ENCODE measurements around the gene TMEM181.
"Not testable (repeated sequence)": the region's sequence is repeated elsewhere in the genome, so short reads cannot be mapped to it uniquely, and the experiment has no call there.

The TMEM181 gene

DNA sequence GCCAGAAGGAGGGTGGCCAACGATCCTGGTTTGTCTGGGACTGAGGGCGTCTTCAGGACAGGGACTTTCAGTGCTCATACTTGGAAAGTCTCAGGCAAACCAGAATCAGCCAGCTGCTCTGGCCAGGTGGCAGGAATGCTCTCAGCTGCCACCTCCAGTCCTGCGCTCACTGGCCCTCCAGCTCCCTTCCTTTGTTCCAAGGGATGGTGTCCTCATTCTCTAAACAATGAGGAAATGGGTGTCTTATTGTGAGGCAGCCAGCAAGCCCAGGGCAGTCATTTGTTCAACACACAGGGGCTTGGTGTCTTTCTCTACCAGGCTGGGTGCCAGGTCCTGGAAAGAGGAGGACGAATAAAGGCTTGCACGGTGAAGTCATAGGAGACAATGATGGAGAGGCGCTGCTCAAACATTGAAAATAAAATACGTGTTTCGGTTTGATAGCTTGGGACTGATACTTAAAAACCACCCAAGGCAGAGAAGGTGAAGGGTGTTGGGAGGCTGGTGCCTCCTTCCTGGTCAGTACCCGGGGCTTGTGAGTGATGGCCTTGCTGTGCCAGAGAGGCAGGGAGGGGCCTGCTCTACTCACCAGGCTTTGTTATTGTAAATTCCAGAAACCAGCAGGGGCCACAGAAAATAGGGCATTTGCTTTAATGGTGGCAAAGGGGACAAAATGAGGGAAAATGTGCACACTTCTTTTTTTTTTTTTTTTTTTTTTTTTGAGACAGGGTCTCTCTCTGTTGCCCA is 11.3 kb upstream of the TMEM181 start:
- no peak for TF ChIP-seq Cebpa-rat (IDR thresholded peaks at IDR 0.05)
- Histone ChIP-seq H3K4me1 (no peaks in the 10 kb centered on the region), H3K4me2 (no peak overlapping the region), H3K27me3 (no peaks in the 10 kb centered on the region), H3K4me3 (no peak overlapping the region), H3K27ac (no peak overlapping the region), H3K9me3 (no peaks in the 10 kb centered on the region), H4K20me1 (no peaks in the 10 kb centered on the region), H3K36me3 (no peaks in the 10 kb centered on the region), H3K9ac (no peak overlapping the region)

DNA sequence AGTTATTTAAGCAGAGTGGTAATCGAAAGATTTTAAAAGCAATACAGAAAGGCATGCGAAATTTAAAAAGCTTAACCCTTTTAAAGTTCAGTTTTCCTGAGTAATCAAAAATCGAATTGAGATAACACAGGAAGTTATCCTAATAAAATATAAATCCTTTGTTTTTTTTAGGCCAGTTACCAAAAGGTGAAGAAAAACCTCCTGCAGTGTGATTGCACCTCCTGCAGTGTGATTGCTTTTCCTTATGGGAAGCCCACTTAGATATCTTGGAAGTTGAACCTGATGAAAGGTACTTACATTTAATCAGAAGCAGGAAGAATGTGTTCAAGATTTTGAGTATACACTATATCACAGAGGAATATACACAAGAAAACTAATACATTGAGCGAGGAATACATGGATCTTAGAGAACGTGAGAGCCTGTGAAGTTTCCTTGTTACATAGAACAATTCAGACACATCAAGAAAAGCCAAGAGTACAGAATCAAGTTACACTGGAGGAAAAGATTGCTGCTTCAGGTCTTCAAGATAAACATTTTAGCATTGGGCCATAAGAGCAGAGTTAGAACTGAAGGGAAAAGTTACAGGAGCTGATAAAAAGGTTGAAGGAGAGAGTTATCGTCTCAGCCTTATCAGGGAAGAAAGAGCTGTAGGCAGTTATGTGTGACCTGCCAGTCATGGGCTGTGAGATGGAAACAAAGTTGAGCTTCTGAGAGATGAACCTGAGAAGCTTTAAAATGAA is 7.7 kb upstream of the TMEM181 start:
- TF ChIP-seq Cebpa-rat (IDR thresholded peaks at IDR 0.05) = no peak
- Histone ChIP-seq H4K20me1 (no peaks in the 10 kb centered on the region), H3K36me3 (no peaks in the 10 kb centered on the region), H3K27ac (no peak overlapping the region), H3K4me3 (no peak overlapping the region), H3K4me1 (peaks cover 27% of the 10 kb centered on the region), H3K27me3 (no peaks in the 10 kb centered on the region), H3K9ac (no peak overlapping the region), H3K9me3 (no peaks in the 10 kb centered on the region), H3K4me2 (no peak overlapping the region)

DNA sequence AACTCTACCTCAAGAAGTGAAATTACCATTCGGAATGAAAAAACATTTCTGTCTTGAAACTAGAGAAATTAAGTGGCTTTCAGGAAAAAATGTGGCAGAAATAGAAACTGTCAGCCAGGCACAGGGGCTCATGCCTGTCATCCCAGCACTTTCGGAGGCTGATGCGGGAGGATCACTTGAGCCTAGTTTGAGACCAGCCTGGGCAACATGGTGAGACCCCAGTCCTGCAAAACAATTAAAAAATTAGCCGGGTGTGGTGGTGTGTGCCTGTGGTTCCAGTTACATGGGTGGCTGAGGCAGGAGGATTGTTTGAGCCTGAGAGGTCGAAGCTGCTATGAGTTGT is 7.1 kb upstream of the TMEM181 start:
- no peaks in the 10 kb centered on the region for H3K36me3 ChIP-seq
- H4K20me1 ChIP-seq = no peaks in the 10 kb centered on the region
- no peak overlapping the region for H3K4me3 ChIP-seq
- no peak overlapping the region for H3K4me2 ChIP-seq
- H3K27me3 ChIP-seq = no peaks in the 10 kb centered on the region
- no peak for TF ChIP-seq Cebpa-rat (IDR thresholded peaks at IDR 0.05)
- peaks cover 27% of the 10 kb centered on the region for H3K4me1 ChIP-seq
- H3K27ac ChIP-seq = no peak overlapping the region
- H3K9ac ChIP-seq = no peak overlapping the region
- H3K9me3 ChIP-seq = no peaks in the 10 kb centered on the region

DNA sequence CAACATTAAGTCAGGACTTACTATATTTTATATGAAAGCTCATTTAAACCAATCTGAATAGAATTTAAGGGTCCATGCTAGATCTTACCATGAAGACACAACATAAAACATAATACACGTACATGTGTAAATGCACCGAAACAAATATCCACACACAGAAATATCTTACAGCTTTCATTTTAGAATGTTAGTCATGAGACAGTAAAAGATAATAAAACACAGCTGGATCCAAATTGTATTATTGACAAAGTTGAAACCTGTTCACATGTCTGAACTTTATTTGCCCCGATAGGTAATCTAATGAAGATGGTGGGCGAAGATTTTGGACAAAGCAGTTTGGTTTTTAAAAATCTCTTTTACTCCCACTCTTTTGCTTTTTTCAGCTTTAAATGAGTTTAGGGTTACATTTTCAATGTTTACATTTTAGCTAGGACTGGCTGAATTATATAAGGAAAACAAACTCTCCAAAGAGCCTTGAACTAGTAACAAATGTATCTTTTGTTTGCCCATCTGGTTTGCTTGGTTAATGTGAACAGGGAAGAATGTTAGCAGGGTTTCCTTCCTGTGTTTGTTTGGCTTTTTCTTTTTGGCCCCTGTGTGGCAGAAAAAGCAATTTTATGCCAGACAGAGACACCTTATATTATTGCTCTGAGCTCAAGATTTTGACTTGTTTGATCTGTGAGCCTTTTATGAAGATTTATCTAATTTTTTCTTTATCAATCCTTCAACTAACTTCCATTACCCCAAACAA is 5.1 kb upstream of the TMEM181 start:
- Histone ChIP-seq H4K20me1 (no peaks in the 10 kb centered on the region), H3K4me1 (peaks cover 33% of the 10 kb centered on the region), H3K9ac (no peak overlapping the region), H3K4me2 (peak overlapping the region; percentile 33), H3K4me3 (no peak overlapping the region), H3K27me3 (no peaks in the 10 kb centered on the region), H3K36me3 (no peaks in the 10 kb centered on the region), H3K27ac (no peak overlapping the region), H3K9me3 (no peaks in the 10 kb centered on the region)
- no peak for TF ChIP-seq Cebpa-rat (IDR thresholded peaks at IDR 0.05)

DNA sequence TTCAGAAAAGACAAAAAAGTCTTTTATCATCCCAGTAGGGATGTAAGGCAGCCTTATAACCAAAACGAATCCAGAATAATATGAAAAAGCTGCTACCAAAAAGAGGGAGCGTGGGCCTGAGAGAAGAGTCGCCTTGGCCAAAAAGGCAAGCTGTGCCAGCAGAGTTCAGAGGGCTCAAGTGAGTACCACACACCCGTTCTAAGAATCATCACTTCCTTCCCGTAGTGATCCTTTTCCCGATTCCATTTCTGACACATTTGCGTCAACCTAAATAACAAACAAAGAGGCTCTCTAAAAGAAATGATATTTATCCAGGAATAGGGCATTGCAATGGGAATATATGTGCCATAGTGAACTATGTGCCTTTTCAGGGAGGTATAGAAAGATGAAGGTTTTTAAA is 3.8 kb upstream of the TMEM181 start:
- Histone ChIP-seq H3K9ac (no peak overlapping the region), H3K4me3 (no peak overlapping the region), H3K4me2 (peak overlapping the region; percentile 27; the same call in 1 of the 2 replicates), H3K9me3 (no peaks in the 10 kb centered on the region), H3K27me3 (no peaks in the 10 kb centered on the region), H3K36me3 (no peaks in the 10 kb centered on the region), H3K4me1 (peaks cover 39% of the 10 kb centered on the region), H4K20me1 (peaks cover 4% of the 10 kb centered on the region), H3K27ac (no peak overlapping the region)
- no peak for TF ChIP-seq Cebpa-rat (IDR thresholded peaks at IDR 0.05)

DNA sequence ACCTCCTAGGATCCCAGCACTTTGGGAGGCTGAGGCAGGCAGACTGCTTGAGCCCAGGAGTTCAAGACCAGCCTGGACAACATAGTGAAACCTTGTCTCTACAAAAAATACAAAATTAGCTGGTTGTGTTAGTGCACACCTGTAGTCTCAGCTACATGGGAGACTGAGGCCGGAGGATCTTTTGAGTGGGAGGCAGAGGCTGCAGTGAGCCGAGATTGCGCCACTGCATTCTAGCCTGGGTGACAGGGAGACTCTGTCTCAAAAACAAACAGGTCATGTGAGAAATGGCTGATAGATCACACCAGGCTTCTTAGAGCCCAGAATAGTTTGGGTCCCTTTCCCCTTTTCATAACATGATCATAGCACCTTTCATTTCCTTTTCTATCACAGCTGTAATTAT is 2.8 kb upstream of the TMEM181 start:
- H3K9me3 ChIP-seq, H3K36me3 ChIP-seq, H3K27me3 ChIP-seq, H3K4me3 ChIP-seq, H3K4me2 ChIP-seq, H3K9ac ChIP-seq, H3K27ac ChIP-seq: not testable (repeated sequence)
- Histone ChIP-seq H3K4me1 (peaks cover 48% of the 10 kb centered on the region), H4K20me1 (peaks cover 14% of the 10 kb centered on the region)

DNA sequence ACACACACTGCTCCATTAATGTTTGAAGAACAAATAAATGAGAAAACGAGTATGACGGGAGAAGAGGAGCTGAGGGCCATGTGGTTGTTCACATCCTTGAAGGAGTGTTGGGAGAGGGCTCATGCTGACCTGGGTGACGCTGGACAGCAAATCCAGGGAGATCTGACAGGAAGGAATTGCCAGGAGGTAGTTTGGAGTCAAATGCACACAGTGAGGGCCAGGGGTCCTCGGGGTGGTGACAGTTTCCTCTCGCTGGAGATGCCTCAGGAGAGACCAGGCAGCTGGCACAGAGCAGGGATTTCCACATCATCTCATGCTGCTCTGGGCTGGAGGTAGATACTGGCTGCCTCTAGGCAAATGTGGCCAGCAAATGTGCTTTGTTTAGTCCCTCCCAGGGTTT is 2.0 kb upstream of the TMEM181 start:
- no peaks in the 10 kb centered on the region for H3K36me3 ChIP-seq
- H3K4me2 ChIP-seq = no peak overlapping the region
- no peak overlapping the region for H3K9ac ChIP-seq
- H3K27ac ChIP-seq = no peak overlapping the region
- peaks cover 23% of the 10 kb centered on the region for H4K20me1 ChIP-seq
- no peak for TF ChIP-seq Cebpa-rat (IDR thresholded peaks at IDR 0.05)
- H3K4me3 ChIP-seq = no peak overlapping the region
- H3K4me1 ChIP-seq = peaks cover 57% of the 10 kb centered on the region
- no peaks in the 10 kb centered on the region for H3K9me3 ChIP-seq
- H3K27me3 ChIP-seq = no peaks in the 10 kb centered on the region

DNA sequence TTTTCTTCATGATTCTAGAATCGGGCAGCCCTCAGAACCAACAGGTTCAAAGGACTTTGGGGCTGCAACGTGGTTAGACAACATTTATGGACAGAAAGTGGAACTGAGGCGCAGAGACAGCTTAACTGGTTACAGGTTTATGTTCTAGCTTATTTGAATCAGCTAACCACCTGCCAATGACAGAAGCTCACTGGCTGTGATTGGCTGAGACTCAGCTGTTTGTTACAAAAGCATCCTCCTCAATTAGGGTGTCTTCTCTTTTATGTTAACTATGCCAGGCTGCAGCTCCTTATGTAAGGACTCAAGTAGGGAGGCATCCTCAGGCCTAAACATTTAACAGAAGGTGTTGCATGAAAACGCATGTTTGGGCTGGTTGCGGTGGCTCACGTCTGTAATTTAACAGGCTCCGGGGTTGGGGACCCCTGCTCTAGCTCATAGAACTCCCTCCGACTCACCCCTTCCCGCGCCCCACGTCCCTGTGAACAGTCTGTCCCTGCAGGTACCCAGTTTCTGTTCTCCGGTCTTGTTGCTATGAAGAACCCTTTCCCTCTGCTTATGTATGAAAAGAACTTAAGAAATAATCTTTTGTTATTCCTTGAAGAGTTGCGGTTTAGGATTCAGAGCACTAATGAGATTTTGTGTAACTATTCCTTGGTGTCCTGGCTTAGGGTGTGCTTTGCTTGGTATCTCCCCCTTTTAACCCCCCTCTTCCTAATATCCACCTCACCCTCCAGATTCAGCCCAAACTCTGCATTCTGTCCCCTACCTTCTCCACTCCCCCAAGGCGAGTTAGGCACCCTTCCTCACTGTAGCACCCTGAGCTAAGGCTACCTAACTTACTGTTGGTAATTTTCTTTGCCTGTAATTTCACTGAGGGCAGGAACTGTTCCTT is 1.2 kb upstream of the TMEM181 start:
- H3K9ac ChIP-seq = no peak overlapping the region
- peaks cover 62% of the 10 kb centered on the region for H3K4me1 ChIP-seq
- H3K4me3 ChIP-seq = no peak overlapping the region
- no peaks in the 10 kb centered on the region for H3K36me3 ChIP-seq
- H3K27ac ChIP-seq = no peak overlapping the region
- H3K9me3 ChIP-seq = no peaks in the 10 kb centered on the region
- no peaks in the 10 kb centered on the region for H3K27me3 ChIP-seq
- H4K20me1 ChIP-seq = peaks cover 30% of the 10 kb centered on the region
- no peak for TF ChIP-seq Cebpa-rat (IDR thresholded peaks at IDR 0.05)
- no peak overlapping the region for H3K4me2 ChIP-seq

DNA sequence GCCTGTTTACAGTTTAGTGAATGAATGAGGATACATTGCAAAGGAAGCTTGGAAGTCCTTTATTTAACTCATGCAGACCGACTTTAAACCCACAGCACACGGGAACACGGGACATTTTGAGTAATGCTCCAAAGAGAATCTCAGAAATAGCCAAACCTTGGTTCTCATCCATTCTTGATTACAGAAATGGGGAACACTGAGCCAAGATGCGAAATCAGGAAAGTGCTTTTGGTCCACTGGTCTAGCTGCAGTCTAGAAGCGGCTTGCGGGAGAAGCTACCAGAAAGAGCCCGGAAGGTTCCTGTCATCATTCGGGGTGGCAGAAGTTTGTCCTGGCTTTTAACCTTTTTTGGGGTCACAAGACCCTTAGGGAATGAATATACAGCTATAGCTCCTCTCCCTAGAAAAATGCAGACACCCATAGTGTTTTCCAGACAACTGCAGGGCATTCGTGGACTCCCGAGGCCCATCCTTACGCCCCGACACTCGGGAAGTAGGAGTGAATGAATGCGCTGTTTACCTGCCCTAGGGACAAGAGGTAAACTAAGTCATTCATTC is 475 bp upstream of the TMEM181 start:
- Histone ChIP-seq H3K4me2 (peak overlapping the region; percentile 95), H3K27me3 (no peaks in the 10 kb centered on the region), H3K27ac (peak overlapping the region; percentile 96), H3K9me3 (no peaks in the 10 kb centered on the region), H3K4me3 (peak overlapping the region; percentile 90), H4K20me1 (peaks cover 37% of the 10 kb centered on the region), H3K4me1 (peaks cover 65% of the 10 kb centered on the region), H3K36me3 (no peaks in the 10 kb centered on the region), H3K9ac (peak overlapping the region; percentile 93)
- TF ChIP-seq Cebpa-rat (IDR thresholded peaks at IDR 0.05) = no peak

Data from BLaER1 (cell line).